ENCODE results near the gene MED12.

Gene MED12

DNA sequence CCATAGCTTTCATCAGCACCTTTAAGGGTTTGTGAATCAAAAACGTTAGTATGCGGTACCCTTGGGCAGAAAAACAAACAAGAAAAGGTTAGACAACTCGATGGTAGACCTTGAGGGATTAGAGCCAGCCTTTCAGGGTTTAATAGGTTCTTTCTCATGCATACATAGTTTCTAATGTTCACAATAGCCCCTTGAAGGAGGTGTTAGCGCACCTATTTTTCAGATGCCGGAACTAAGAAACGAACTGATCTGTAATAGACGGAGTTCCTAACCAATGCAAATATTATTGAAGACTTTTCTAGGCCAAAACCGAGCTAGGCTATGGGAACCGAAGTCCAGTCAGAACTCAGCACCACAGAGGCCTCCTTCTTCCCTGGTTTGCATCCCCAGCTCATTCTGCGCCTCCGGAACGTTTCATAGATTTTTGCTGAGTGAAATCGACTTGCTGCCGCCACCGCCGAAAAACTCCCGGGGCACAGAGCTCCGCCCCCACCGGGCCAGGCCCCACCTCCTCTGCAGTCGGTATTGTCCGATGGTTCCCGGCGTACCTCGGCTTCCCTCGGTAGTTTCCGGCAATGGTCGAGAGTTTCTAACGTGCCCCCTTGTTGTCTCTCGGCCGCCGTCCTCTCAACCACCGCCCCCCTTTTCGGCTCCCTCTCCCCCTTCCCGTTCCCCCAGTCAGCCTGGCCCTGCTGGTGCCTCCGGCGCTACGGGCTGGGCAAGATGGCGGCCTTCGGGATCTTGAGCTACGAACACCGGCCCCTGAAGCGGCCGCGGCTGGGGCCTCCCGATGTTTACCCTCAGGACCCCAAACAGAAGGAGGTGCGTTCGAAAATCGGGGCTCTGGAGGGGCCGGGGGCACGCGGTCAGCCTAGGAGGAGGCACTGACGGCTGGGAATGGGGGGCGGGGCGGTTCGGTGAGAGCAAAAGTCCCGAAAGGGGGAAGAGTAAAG lies at the start of gene MED12:
Gene MED12, plus strand, starts transcription at position 565 of the 953 bp plus-strand sequence. Its CDS starts 159 bp downstream, at position 724.
- DNase-seq = peak; percentile 84

DNA sequence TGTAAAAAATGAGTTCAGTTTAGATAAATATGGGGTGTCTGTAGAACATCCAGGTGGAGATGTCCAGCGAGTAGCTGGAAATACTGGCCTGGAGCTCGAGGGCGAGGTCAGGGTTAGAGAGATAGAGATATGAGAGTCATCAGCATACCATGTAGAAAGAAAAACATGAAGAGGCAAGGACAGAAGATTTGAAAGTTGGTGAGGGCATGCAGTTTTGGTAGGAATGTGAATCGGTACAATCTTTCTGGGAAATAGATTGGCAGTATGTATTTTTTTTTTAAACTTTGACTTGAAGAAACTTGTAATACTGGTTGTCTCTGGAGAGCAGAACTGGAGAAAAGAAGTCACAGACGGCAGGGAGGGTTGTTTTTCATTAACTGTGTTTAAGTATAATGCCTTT lies 47.9 kb upstream of the MED12 start:
- DNase-seq = no peak

DNA sequence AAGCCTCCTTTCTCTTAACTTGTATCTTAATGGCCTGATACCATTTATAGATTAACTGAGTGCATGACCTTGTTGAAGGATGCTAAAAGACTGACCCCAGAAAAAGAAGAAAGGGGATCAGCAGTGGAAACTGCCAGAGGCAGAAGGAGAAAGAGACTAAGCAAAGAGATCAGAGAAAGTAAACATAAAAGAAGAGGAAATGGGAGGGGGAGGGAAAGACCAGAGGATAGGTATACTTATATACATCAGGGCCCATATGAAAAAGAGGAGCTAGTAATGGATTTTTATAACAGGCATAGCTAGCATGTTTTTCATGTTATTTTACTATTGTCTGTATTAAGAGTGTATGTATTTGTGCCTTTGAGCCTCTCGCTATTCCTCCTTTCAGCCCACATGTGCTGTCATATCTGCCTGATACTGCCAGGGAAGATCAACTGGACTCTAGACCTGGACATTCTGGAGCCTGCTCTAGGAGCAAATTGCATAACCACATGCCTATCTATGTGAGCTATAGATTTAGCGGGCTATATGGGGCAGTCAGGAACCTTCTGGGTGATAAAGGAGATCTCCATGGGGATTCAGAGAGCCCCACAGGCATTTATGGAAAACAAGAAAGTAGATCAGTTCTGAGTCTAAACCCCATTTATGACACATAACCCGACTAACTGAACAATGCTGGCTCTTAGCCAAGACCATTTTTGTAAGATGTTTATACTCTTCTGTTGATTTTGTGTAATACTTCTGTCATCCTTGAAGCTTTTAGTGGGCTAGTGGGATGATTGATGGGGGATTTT lies 36.9 kb upstream of the MED12 start:
- DNase-seq = no peak

DNA sequence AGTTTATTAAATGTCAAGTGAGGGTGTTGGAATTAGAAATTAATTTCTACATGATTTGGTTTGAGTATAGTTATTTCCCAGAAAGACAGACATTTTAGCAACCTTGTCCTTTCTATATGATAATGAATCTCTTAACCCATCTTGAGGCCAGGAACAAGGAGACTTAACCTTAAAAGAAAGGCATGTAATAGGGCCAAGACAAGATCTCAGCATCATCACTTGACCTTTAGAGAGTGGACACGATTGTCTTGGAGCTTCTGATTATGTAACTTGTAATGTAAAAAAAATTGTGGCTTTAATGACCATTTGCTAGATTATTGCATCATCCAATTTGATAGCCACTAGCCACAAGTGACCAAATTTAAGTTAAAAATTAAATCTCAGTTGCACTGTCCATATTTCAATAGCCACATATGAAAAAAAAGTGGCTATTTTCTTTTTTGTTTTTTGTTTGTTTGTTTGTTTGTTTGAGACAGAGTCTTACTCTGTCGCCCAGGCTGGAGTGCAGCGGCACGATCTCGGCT lies 36.2 kb upstream of the MED12 start:
- no peak for DNase-seq

DNA sequence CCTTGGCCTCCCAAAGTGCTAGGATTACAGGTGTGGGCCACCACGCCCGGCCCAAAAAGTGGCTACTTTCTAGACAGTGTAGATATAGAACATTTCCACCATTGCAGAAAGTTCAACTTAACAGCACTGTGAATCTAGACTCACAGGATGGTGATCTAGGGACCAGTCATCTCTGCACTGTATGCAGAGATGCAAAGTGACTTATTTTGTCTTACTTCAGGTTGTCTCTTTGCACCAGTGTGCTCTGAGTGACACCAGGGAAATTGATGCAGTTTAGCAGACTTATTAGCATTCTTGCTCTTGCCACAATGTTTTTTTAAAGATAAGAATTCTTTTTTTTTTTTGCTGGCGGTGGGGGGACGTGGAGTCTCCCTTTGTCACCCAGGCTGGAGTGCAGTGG lies 35.6 kb upstream of the MED12 start:
- DNase-seq = no peak

DNA sequence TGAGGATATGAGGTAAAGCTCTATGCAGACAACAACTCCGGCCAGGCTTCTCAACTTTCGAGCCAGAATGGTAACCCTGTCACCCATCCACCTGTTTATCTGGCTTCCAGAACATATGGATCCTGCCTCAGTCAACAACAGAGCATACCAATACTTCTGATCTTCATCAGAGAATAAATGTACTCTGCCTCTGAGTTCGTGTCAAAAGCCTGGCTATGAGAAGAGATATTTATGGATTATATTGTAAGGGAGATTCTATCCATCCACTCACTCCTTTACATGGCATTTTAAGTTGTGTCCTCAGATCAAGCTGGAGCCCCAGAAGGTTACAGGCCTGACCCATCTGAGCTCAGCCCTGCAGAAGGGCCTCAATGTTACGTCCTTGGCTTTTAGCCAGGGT lies 32.5 kb upstream of the MED12 start:
- no peak for DNase-seq

DNA sequence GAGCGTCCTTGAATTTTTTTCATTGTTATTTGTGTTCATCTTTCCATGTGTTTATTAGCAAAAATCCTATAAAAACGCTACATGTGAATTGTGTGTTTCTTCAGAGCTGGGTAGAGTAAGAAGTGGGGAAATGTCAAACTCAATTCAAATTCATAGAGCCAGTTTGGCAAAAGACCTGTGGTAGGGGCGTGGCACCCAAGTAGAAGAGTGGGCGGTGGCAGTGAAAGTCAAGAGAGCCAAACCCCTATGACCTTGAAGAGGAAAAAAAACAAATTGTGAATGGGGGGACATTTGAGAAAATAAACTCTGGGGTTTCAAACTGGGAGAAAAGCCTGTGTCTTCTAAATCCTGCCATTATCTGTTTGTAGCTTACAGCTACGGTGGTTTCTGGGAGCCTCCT lies 27.1 kb upstream of the MED12 start:
- no peak for DNase-seq

DNA sequence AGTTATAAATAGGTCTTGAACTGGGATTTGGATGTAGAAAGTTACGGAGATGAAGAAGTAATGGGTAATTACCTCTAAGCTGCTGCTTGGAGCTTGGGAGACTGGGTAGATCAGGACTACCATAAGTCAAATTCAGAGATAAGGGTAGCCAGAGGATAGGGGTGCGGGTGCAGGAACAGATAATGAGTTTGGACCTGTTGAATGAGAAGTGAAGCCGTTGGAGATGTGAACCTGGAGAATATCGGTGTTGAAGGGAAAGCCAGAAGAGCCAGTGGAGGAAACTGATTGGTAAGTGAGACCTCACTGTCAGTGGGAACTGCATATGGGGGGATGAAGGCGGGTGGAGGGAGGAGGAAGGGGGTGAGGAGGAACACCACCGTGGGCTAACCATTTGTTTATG lies 23.4 kb upstream of the MED12 start:
- DNase-seq = no peak

DNA sequence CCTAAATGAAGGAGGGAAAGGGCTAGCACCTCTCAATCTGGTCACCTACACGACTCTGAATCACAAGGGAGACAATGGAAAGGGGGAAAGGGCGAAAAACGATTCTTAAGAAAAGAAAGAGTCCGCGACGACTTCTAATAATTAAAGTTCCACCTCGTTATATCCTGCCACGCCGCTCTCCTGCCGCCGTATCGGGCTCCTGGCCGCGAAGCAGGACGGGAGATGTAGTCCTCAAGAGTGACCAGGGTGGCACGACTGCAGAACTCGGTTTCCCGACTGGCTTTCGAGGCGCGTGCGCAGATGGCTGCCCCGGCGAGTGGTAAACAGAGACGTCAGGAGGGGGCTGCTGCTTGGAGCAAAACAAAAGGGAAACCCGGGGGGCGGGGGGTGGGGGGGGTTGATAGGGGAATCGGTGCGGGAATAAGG lies 22.8 kb upstream of the MED12 start, which contains the start of gene FOXO4:
Gene FOXO4, plus strand, starts transcription at position 297 of the 426 bp plus-strand sequence. CDS start 678 bp downstream, outside the sequence.
- peak; percentile 92 for DNase-seq

DNA sequence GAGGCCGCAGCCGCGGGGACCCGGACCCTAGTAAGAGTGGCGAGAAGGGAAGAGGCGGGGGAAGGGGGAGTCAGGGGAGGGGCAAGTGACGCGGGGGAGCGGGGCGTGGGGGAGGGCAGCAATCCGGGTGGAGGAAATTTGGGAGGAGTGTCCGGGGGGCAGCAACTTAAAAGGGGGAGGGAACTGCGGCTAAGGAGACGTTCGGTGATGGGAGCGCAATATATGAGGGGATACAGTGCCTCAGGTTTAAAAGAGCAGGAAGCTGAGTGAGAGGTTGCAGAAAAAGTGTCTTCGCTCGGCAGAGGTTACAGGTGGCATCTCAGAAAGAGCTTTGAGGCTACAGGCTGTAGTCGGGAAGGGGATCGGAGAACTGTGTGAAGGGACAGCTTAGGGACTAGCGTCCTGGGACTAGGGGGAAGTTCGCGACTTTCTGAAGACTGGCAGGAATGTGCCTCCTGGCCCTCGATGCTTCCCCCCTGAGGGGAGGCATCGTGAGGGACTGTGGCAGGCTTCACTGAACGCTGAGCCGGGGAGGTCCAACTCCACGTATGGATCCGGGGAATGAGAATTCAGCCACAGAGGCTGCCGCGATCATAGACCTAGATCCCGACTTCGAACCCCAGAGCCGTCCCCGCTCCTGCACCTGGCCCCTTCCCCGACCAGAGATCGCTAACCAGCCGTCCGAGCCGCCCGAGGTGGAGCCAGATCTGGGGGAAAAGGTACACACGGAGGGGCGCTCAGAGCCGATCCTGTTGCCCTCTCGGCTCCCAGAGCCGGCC lies 22.2 kb upstream of the MED12 start:
- DNase-seq = no peak

DNA sequence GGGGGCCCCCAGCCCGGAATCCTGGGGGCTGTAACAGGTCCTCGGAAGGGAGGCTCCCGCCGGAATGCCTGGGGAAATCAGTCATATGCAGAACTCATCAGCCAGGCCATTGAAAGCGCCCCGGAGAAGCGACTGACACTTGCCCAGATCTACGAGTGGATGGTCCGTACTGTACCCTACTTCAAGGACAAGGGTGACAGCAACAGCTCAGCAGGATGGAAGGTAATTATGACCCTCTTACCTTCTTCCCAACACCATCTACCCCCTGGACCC lies 21.7 kb upstream of the MED12 start:
- DNase-seq = no peak

DNA sequence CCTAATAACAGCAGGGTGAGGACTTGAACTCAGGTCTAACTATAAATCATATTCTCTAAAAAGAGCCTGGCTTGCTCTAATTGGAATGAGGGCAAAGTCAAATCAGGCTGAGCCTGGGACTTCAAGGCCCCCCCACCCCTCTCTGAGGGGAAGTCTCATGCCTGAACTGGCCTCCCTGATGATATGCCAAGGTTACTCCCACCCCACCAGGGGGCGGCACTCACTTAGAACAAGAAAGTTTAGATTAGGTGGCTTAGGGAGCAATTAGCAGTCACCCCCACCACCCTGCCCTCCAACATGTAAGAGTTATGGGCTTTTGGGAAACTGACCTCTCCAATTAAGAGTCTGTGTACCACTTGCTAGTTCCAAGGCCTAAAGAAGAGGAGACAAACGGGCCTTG lies 20.1 kb upstream of the MED12 start:
- peak; percentile 73 for DNase-seq

DNA sequence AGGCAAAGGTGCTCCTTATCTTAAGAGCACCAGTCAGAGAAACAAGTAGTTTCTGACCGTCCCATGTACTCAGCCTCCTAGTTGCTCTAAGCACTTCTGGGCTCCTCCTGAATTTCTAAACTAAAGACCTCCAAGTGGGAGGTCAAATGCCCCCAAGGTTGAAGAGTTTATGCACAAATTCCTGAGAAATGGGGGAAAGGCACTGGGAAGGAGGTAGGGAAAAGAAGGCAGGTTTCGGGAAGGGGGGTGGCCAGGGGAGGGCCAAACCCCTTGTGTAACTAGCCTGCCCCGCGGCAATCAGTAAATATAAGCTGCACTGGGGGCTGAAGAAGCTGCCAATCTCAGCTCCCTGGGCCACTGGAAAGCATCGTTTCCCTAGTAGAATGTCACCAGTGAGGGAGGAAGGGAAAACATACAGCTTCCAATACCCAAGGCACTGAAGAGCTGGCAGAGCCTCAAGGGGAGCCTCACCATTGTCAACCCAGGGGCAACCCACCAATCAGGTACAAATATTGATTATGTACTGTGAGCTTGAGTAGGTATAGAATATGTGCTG lies 19.4 kb upstream of the MED12 start:
- no peak for DNase-seq

DNA sequence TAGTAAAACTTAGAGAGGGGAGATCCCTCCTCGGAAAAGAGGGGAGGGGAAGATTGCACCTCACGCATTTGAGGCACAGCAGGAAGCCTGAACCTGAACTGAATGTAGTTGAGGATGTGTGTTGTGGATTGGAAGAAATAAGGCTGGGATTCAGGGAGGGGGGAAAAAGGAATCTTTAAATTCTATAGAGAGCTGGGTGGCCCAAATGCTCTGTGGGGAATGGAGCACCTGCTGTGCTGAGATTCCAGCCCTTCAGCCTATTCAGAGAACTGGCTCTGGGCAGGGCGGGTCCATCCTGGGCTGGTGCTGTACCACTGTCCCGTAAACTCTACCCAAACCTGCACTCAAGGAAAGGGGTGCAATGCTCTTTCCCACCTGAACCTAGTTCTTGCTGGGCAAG lies 18.7 kb upstream of the MED12 start:
- no peak for DNase-seq

DNA sequence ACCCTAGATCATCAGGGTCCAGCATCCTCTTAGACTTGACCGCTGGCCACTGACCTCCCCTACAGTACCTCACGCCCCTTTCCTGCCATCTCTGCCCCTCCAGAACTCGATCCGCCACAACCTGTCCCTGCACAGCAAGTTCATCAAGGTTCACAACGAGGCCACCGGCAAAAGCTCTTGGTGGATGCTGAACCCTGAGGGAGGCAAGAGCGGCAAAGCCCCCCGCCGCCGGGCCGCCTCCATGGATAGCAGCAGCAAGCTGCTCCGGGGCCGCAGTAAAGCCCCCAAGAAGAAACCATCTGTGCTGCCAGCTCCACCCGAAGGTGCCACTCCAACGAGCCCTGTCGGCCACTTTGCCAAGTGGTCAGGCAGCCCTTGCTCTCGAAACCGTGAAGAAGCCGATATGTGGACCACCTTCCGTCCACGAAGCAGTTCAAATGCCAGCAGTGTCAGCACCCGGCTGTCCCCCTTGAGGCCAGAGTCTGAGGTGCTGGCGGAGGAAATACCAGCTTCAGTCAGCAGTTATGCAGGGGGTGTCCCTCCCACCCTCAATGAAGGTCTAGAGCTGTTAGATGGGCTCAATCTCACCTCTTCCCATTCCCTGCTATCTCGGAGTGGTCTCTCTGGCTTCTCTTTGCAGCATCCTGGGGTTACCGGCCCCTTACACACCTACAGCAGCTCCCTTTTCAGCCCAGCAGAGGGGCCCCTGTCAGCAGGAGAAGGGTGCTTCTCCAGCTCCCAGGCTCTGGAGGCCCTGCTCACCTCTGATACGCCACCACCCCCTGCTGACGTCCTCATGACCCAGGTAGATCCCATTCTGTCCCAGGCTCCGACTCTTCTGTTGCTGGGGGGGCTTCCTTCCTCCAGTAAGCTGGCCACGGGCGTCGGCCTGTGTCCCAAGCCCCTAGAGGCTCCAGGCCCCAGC lies 17.6 kb upstream of the MED12 start:
- no peak for DNase-seq

DNA sequence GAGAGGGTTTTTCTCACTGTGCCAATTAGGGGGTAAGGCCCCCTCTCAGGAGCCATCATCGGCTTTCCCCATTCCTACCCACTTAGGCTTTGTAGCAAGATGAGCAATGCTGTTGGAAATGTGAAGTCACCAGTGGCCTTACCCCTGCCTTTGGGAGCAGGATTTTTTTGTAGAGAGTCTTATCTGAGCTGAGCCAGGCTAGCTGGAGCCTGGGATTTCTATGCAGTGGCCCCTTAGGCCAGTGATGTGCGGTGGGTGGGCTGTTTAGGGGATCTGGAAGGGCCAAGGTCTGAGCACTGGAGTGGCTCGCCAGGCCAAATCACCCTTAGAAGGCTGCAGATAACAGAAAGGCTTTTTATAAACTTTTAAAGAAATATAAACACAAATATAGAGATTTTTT lies 16.1 kb upstream of the MED12 start:
- no peak for DNase-seq

DNA sequence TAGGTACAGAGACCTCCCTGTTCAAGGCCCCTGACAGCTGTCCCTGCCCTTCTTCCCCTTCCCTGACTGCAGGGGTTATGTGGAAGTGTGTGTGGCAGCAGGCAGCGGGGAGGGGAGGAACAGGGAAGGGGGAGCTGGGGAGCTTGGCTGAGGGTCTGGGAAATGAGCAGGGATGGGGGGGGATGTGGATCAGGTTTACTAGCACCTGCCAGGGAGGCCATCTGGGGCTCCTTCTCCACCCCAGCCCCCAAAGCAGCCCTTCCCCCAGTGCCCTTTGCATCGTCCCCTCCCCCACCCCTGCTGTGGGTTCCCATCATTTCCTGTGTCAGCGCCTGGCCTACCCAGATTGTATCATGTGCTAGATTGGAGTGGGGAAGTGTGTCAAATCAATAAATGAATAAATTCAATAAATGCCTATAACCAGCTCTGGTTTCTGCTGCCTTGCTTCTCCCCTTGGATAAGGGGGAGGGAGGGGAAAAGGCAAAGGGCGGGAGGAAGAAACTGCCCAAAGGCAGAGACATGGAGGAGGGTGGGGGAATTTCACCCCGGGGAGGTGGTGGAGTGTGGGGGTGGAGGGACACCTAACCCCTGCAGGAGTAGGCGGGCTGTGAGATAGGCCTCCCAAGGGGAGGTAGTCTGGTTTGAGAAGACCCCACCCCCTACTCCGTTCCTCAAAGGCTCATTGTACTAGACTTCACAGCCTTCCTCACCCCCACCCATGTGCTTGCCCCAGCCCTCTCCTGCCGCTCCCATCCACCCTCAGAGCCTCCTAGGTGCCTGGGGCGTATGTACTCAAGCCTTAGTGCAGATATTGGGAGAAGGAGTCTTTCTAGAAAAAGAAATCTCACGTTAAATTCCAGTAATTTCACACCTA lies 15.0 kb upstream of the MED12 start:
- peak; percentile 65 for DNase-seq

DNA sequence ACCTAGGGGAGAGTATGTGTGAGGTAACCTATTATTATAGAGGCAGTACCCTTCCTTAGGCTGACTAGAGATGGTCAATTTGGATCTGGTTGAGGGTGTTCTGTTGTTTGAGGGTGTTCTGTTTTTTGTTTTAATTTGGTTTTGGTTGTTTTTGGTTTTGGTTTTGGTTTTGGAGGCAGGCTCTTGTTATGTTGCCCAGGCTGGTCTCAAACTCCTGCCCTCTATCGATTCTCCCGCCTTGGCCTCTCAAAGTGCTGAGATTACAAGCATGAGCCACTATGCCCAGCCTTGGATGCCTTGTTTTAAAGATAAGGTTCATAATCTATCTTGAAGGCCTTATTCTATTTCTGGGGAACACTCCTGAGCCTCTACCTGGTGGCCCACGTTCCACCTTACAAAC lies 12.8 kb upstream of the MED12 start:
- DNase-seq = no peak

DNA sequence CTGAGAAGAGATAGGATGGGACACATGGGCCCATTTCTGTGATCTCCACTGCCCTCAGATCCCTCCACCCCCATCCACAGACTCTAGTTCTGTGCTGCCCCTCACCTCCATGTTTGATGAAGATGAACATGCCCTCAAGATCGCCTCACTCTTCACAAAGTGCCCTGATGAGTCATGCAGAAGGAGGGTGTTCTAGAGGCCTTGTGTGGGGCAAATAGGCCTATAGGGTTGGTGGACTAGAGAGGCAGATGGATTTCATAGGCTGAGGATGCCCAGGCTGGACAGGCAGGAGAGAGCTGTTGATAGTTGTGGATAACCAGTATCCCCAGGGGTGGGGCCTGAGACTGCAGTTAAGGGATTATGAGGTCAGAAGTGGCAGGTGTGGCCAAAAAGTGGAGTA lies 12.0 kb upstream of the MED12 start, which contains the start of gene CXorf65:
Gene CXorf65, minus strand, starts transcription at position 314 of the 400 bp plus-strand sequence. Its CDS starts 184 bp downstream, at position 130.
- DNase-seq = peak; percentile 61

DNA sequence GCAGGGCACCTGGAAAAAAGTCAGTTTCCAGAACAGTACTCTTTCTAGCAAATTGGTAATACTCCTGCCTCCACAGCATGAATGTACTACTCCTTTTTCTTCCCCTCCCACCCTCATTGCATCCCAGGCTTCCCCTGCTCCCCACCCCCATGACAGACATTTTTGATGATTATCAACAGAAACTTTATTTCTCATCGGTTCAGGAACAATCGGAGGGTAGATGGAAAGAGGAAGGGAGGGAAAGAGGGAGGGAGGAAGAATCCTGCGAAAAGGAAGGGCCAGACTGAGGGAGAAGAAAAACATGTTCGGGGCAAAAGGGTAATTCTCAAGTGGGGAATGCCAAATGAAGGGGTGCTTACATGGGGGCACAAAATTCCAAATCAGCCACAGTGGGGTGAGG lies 11.2 kb upstream of the MED12 start:
- no peak for DNase-seq

All from activated CD4-positive, alpha-beta T cell treated with anti-CD3 and anti-CD28 coated beads, Interleukin-2, amount 50 U/mL, for 16 hours (primary cell).